ENCODE results near the gene ALDOB. TPM values are rescaled to one million over a fixed set of nuclear protein-coding genes. Genes with fewer than 3 reads are reported as not detected.

ALDOB gene
- total and polyA plus RNA-seq, 2 of the 13 experiments (the other 11 are each of a cell fraction or from before 2014, with no cell fraction given): 0.29 to 0.97 TPM

DNA sequence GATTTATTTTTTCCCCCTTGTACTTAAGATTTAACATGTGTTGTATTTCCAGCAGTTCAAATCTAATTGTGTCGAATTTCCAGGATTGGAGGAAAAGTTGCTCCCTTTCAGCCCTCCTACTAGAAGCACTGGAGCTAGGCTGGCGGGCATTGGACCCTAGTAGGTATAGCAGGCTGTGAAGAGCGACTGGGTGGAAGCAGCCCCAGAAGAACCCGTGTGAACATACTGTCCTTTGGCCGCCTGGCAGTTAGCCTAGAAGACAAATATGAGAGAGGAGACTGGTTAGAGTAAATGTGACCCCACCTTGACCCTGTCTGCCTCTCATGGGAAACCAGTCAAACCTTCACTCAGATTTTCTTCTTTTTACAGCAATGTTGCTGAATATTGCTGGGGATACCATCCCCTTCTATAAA lies 13.9 kb downstream of the ALDOB start (continued):
- TF ChIP-seq SOX6 (IDR thresholded peaks at IDR 0.05): no peak
- peak; percentile 87 for TF ChIP-seq SOX6 (CRISPR knock-in tag; IDR thresholded peaks at IDR 0.05)
- TF ChIP-seq ZMYM3 (CRISPR knock-in tag; IDR thresholded peaks at IDR 0.05): peak; percentile 70; the same call in 1 of the 2 replicates
- TF ChIP-seq ZBTB7A (CRISPR knock-in tag; IDR thresholded peaks at IDR 0.05): no peak
- peak; percentile 77 for TF ChIP-seq PPARG (CRISPR knock-in tag; conservative IDR thresholded peaks at IDR 0.05)
- TF ChIP-seq, protein P1, sequence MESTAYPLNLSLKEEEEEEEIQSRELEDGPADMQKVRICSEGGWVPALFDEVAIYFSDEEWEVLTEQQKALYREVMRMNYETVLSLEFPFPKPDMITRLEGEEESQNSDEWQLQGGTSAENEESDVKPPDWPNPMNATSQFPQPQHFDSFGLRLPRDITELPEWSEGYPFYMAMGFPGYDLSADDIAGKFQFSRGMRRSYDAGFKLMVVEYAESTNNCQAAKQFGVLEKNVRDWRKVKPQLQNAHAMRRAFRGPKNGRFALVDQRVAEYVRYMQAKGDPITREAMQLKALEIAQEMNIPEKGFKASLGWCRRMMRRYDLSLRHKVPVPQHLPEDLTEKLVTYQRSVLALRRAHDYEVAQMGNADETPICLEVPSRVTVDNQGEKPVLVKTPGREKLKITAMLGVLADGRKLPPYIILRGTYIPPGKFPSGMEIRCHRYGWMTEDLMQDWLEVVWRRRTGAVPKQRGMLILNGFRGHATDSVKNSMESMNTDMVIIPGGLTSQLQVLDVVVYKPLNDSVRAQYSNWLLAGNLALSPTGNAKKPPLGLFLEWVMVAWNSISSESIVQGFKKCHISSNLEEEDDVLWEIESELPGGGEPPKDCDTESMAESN (CRISPR knock-in tag; conservative IDR thresholded peaks at IDR 0.05): 0 out of 2 replicates have a peak, but pooled peaks have one; percentile 33
- peak; percentile 63; the same call in 1 of the 3 replicates for TF ChIP-seq MXI1 (IDR thresholded peaks at IDR 0.05; ENCODE audit: borderline replicate concordance, low read depth, low read length)
- TF ChIP-seq SMAD1 (CRISPR knock-in tag; IDR thresholded peaks at IDR 0.05; ENCODE audit: borderline replicate concordance, low read depth): no peak
- peak; percentile 75; the same call in 1 of the 2 replicates for TF ChIP-seq PHF21A (CRISPR knock-in tag; IDR thresholded peaks at IDR 0.05)
- TF ChIP-seq BORCS8-MEF2B (CRISPR knock-in tag; IDR thresholded peaks at IDR 0.05): peak; percentile 74
- TF ChIP-seq ZNF672 (CRISPR knock-in tag; IDR thresholded peaks at IDR 0.05): no peak
- peak; percentile 48; the same call in 1 of the 2 replicates for TF ChIP-seq KDM6A (CRISPR knock-in tag; IDR thresholded peaks at IDR 0.05; ENCODE audit: low read depth)
- no peak for TF ChIP-seq SP140L (CRISPR knock-in tag; IDR thresholded peaks at IDR 0.05; ENCODE audit: borderline replicate concordance)
- no peak for TF ChIP-seq MTF1 (CRISPR knock-in tag; IDR thresholded peaks at IDR 0.05)
- no peak for TF ChIP-seq JUNB (CRISPR knock-in tag; IDR thresholded peaks at IDR 0.05; ENCODE audit: borderline replicate concordance)
- TF ChIP-seq, protein P2, sequence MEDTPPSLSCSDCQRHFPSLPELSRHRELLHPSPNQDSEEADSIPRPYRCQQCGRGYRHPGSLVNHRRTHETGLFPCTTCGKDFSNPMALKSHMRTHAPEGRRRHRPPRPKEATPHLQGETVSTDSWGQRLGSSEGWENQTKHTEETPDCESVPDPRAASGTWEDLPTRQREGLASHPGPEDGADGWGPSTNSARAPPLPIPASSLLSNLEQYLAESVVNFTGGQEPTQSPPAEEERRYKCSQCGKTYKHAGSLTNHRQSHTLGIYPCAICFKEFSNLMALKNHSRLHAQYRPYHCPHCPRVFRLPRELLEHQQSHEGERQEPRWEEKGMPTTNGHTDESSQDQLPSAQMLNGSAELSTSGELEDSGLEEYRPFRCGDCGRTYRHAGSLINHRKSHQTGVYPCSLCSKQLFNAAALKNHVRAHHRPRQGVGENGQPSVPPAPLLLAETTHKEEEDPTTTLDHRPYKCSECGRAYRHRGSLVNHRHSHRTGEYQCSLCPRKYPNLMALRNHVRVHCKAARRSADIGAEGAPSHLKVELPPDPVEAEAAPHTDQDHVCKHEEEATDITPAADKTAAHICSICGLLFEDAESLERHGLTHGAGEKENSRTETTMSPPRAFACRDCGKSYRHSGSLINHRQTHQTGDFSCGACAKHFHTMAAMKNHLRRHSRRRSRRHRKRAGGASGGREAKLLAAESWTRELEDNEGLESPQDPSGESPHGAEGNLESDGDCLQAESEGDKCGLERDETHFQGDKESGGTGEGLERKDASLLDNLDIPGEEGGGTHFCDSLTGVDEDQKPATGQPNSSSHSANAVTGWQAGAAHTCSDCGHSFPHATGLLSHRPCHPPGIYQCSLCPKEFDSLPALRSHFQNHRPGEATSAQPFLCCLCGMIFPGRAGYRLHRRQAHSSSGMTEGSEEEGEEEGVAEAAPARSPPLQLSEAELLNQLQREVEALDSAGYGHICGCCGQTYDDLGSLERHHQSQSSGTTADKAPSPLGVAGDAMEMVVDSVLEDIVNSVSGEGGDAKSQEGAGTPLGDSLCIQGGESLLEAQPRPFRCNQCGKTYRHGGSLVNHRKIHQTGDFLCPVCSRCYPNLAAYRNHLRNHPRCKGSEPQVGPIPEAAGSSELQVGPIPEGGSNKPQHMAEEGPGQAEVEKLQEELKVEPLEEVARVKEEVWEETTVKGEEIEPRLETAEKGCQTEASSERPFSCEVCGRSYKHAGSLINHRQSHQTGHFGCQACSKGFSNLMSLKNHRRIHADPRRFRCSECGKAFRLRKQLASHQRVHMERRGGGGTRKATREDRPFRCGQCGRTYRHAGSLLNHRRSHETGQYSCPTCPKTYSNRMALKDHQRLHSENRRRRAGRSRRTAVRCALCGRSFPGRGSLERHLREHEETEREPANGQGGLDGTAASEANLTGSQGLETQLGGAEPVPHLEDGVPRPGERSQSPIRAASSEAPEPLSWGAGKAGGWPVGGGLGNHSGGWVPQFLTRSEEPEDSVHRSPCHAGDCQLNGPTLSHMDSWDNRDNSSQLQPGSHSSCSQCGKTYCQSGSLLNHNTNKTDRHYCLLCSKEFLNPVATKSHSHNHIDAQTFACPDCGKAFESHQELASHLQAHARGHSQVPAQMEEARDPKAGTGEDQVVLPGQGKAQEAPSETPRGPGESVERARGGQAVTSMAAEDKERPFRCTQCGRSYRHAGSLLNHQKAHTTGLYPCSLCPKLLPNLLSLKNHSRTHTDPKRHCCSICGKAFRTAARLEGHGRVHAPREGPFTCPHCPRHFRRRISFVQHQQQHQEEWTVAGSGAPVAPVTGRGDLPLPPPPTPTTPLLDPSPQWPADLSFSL (CRISPR knock-in tag; IDR thresholded peaks at IDR 0.05): peak; percentile 21; the same call in 1 of the 2 replicates
- TF ChIP-seq ZNF17 (CRISPR knock-in tag; IDR thresholded peaks at IDR 0.05): no peak
- TF ChIP-seq, protein P3, sequence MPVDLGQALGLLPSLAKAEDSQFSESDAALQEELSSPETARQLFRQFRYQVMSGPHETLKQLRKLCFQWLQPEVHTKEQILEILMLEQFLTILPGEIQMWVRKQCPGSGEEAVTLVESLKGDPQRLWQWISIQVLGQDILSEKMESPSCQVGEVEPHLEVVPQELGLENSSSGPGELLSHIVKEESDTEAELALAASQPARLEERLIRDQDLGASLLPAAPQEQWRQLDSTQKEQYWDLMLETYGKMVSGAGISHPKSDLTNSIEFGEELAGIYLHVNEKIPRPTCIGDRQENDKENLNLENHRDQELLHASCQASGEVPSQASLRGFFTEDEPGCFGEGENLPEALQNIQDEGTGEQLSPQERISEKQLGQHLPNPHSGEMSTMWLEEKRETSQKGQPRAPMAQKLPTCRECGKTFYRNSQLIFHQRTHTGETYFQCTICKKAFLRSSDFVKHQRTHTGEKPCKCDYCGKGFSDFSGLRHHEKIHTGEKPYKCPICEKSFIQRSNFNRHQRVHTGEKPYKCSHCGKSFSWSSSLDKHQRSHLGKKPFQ (CRISPR knock-in tag; IDR thresholded peaks at IDR 0.05; ENCODE audit: insufficient replicate concordance): no peak
- TF ChIP-seq DPF2 (CRISPR knock-in tag; IDR thresholded peaks at IDR 0.05; ENCODE audit: borderline replicate concordance, low read depth): no peak; the same call in 1 of the 2 replicates
- TF ChIP-seq, protein P4, sequence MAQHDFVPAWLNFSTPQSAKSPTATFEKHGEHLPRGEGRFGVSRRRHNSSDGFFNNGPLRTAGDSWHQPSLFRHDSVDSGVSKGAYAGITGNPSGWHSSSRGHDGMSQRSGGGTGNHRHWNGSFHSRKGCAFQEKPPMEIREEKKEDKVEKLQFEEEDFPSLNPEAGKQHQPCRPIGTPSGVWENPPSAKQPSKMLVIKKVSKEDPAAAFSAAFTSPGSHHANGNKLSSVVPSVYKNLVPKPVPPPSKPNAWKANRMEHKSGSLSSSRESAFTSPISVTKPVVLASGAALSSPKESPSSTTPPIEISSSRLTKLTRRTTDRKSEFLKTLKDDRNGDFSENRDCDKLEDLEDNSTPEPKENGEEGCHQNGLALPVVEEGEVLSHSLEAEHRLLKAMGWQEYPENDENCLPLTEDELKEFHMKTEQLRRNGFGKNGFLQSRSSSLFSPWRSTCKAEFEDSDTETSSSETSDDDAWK (CRISPR knock-in tag; IDR thresholded peaks at IDR 0.05): no peak
